GM12878 (cell line): Measurements from ENCODE around the gene OR2AG2. TPM values are rescaled to one million over a fixed set of nuclear protein-coding genes. Genes with fewer than 3 reads are reported as not detected.

Experiments used
- ATAC-seq: fragments of 200-7000 bp; cut with Tn5 transposase; 3 replicates; pipeline ENCODE4 v1.9.1; 2020; ENCODE audit warnings: mild to moderate bottlenecking, moderate library complexity
- BruUV-seq: library from RNA; stranded (reverse); fragments of 400-500 nt; replicated peaks from 2 replicates; lab custom pipeline; 2021; lab: Mats Ljungman, UMichigan
- CTCF ChIA-PET: fragments of 300-600 bp; sonication (Branson Sonifier 250); formaldehyde crosslinking; extraction: SDS; loops from one replicate; lab custom pipeline; 2021; ENCODE audit warnings: inconsistent platforms; lab: Yijun Ruan, JAX
- POLR2A ChIA-PET: fragments of 350-600 bp; formaldehyde crosslinking; extraction: SDS; loops from one replicate; lab custom pipeline; 2021; ENCODE audit warnings: inconsistent platforms; lab: Charles Lee
- RAD21 ChIA-PET: fragments of 300-600 bp; sonication (Branson Sonifier 250); formaldehyde crosslinking; loops from one replicate; lab custom pipeline; 2023; ENCODE audit warnings: antibody characterized with exemption; ENCODE audit not compliant: unreplicated experiment; lab: Charles Lee
- SMC1A ChIA-PET: fragments of 300-600 bp; sonication (Branson Sonifier 250); formaldehyde crosslinking; loops from one replicate; lab custom pipeline; 2023; ENCODE audit not compliant: unreplicated experiment, uncharacterized antibody; lab: Charles Lee
- DNase-seq: peaks from one replicate; pipeline ENCODE4 v3.0.0-alpha.2; 2011; ENCODE audit warnings: low read depth, low spot score
- FAIRE-seq: peaks from 3 replicates; lab custom pipeline; 2011; peaks lifted over from hg19 to GRCh38; lab: Jason Lieb, UNC
- H2AFZ ChIP-seq: 2 replicates; pipeline ENCODE4 v1.6.0; 2011; ENCODE audit warnings: low read depth, low read length, control low read depth; ENCODE audit not compliant: control insufficient read depth
- H3K27ac ChIP-seq: 2 replicates; pipeline ENCODE4 v1.5.1; 2011; ENCODE audit warnings: control low read depth; ENCODE audit not compliant: control insufficient read depth, insufficient read depth
- H3K27me3 ChIP-seq, 2 experiments: replicated peaks in 1 of 2; 2 replicates each; pipeline versions ENCODE4 v1.6.0 to v1.6.1; 2011; ENCODE audit warnings: low read length in 1 of 2; ENCODE audit not compliant: control insufficient read depth in 2 of 2, insufficient read depth in 2 of 2
- H3K36me3 ChIP-seq, 2 experiments: 2 replicates each; pipeline ENCODE4 v1.5.1; 2011; ENCODE audit warnings: low read length in 1 of 2; ENCODE audit not compliant: control insufficient read depth in 2 of 2, insufficient read depth in 2 of 2
- H3K4me1 ChIP-seq: 2 replicates; pipeline ENCODE4 v1.6.1; 2011; ENCODE audit warnings: mild to moderate bottlenecking, low read length, moderate library complexity, mixed read lengths; ENCODE audit not compliant: control insufficient read depth, insufficient read depth
- H3K4me2 ChIP-seq: 2 replicates; pipeline ENCODE4 v1.6.0; 2011; ENCODE audit warnings: control low read depth; ENCODE audit not compliant: control insufficient read depth, insufficient read depth
- H3K4me3 ChIP-seq: fragments of 200-600 bp; sonication (generic); 2 replicates; pipeline ENCODE4 v1.5.1; 2016
- H3K79me2 ChIP-seq: 2 replicates; pipeline ENCODE4 v1.6.0; 2011; ENCODE audit warnings: low read length; ENCODE audit not compliant: control insufficient read depth, insufficient read depth
- H3K9ac ChIP-seq: 2 replicates; pipeline ENCODE4 v1.8.0; 2011; ENCODE audit warnings: low read length, control low read depth, mixed read lengths; ENCODE audit not compliant: control insufficient read depth, insufficient read depth
- H3K9me3 ChIP-seq: replicated peaks from 3 replicates; pipeline ENCODE4 v1.5.1; 2011; ENCODE audit warnings: mild to moderate bottlenecking, low read length; ENCODE audit not compliant: control insufficient read depth, insufficient read depth
- H4K20me1 ChIP-seq: 2 replicates; pipeline ENCODE4 v1.6.0; 2011; ENCODE audit not compliant: control insufficient read depth, insufficient read depth
- ATF7 ChIP-seq: fragments of 450-650 bp; IDR thresholded peaks from 2 replicates; pipeline ENCODE4 v1.6.1; 2016; ENCODE audit warnings: low read depth, mild to moderate bottlenecking
- IKZF2 ChIP-seq, 2 experiments: fragments of 450-650 bp; IDR thresholded peaks; 2 replicates each; pipeline ENCODE4 v1.6.1; 2017; ENCODE audit warnings: mild to moderate bottlenecking in 2 of 2, moderate library complexity in 2 of 2
- JUND ChIP-seq: IDR thresholded peaks from 2 replicates; pipeline ENCODE4 v1.6.1; 2012; ENCODE audit warnings: low read depth, mild to moderate bottlenecking, low read length, improper control_type of control experiment, moderate library complexity
- NKRF ChIP-seq: fragments of 450-650 bp; conservative IDR thresholded peaks from 2 replicates; pipeline ENCODE4 v1.6.1; 2017; ENCODE audit warnings: mild to moderate bottlenecking, moderate library complexity
- SIX5 ChIP-seq: IDR thresholded peaks from 2 replicates; pipeline ENCODE4 v1.6.1; 2011; ENCODE audit warnings: mild to moderate bottlenecking, low read depth, low read length, moderate library complexity; ENCODE audit not compliant: severe bottlenecking
- SKIL ChIP-seq: fragments of 450-650 bp; IDR thresholded peaks from 2 replicates; pipeline ENCODE4 v1.6.1; 2017; ENCODE audit warnings: mild to moderate bottlenecking, low read depth, inconsistent platforms; ENCODE audit not compliant: poor library complexity, severe bottlenecking
- ZBTB40 ChIP-seq: fragments of 450-650 bp; IDR thresholded peaks from 2 replicates; pipeline ENCODE4 v1.6.1; 2016; ENCODE audit warnings: mild to moderate bottlenecking, moderate library complexity, borderline replicate concordance
- WGBS: methylation state at CpG from one replicate; pipeline ENCODE4 v1.1.6; 2016; ENCODE audit warnings: low lambda C conversion rate; ENCODE audit not compliant: insufficient replicate concordance, insufficient coverage; ENCODE audit errors: missing lambda C conversion rate; 5-methylcytosine and 5-hydroxymethylcytosine counted together
- in situ Hi-C: fragments of 300-500 bp; cut with MboI; formaldehyde crosslinking; loops from 9 replicates; pipeline ENCODE4 v1.14.3; 2018; ENCODE audit warnings: mixed read lengths
- intact Hi-C: fragments of 100-400 bp; cut with micrococcal nuclease; formaldehyde crosslinking; loops from one replicate; pipeline ENCODE4 v1.14.2; 2022; ENCODE audit not compliant: unreplicated experiment
- polyA plus RNA-seq, 11 experiments: library from polyadenylated mRNA; depleted of rRNA in 4 of 11; unstranded in 6 of 11; stranded (reverse) in 5 of 11; fragments of >200 nt; fragmentation: Nextera tagmentation in 4 of 11; fragmentation: Illumina TruSeq in 1 of 11; extraction: Ambion mirVana in 4 of 11; extraction: Trizol in 1 of 11; gene quantifications; 1 replicate in 1 of 11; 2 replicates in 10 of 11; pipeline versions ENCODE4 v1.2.1 to v1.2.3, GENCODE V29; 2011 to 2016; ENCODE audit warnings: inconsistent platforms in 2 of 11, missing spikeins in 2 of 11, low read depth in 1 of 11
- total RNA-seq, 4 experiments: library from RNA; depleted of rRNA in 3 of 4; stranded (reverse); fragments of >200 nt in 3 of 4; fragmentation: Illumina TruSeq in 1 of 4; extraction: Trizol in 1 of 4; gene quantifications; 2 replicates each; pipeline versions ENCODE4 v1.2.1 to v1.2.3, GENCODE V29; 2013 to 2021
- TF ChIP-seq, protein P1 (sequence below): IDR thresholded peaks from 2 replicates; pipeline ENCODE4 v1.6.1; 2012; ENCODE audit warnings: low read depth, low read length, improper control_type of control experiment
- TF ChIP-seq, protein P2 (sequence below): fragments of 450-650 bp; IDR thresholded peaks from 2 replicates; pipeline ENCODE4 v1.6.1; 2017; ENCODE audit warnings: borderline replicate concordance

OR2AG2 gene
- total and polyA plus RNA-seq, 10 of the 15 experiments (the other 5 are each of a cell fraction or from before 2014, with no cell fraction given) = 0.01 to 0.09 (median 0.07) TPM; not detected in 6

DNA sequence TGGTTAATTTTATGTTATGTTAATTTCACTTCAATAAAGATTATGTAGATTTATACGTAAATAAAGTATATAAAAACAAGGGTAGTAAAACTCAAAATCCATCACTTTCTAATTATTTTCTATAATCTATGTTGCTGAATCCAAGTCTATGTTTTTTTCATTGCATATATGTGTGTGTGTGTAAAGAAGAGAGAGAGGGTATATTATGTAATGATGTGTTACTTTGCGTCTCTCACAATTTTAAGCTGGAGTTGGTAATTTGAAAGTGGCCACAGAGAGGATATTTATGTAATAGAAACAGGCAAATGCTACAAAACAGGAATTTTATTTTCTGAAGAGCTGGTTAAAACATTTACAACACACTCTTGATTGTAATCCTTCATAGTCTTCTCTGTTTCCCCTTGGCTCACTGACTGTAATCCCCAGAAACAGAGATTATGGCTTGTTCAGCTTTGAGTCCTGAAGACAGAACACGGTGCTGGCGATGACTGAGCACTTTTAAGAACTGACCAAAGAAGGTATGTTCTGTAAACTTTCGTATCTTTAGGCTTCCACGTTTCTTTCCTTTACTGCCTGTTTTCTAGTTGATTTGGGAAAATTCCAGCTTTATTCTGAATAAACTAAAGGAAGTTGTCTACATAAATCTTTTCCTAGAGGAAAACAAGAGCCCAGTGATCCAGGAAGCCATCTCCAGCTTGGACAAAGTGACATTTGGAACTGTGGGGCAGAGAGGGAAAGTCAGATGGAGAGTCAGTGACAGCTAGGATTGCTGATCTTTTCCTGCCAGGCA, 43.6 kb downstream of the OR2AG2 start (continued):
- TF ChIP-seq SKIL = no peak
- no peak for TF ChIP-seq JUND
- no peak for TF ChIP-seq SIX5
- TF ChIP-seq NKRF = no peak

- FAIRE-seq (no peak), DNase-seq (no peak), ATAC-seq (no peak)
- ChIA-PET POLR2A (no interaction called here), RAD21 (no interaction called here), SMC1A (no interaction called here), CTCF (interaction anchor here (1.2 to 1.3 kb wide), 3 partner anchors 12 to 29 kb away, joined by 3 to 10 read pairs (median 4); no protein-coding TSS in a partner anchor)
- Histone ChIP-seq H3K27ac (no peak overlapping the region), H3K36me3 (peaks cover 2 to 27% of the 10 kb centered on the region in 2 experiments; a peak in 3 of 4 replicates), H3K4me2 (no peak overlapping the region), H3K27me3 (no peaks in the 10 kb centered on the region), H3K9me3 (peaks cover 3% of the 10 kb centered on the region; the same call in 1 of the 3 replicates), H3K4me3 (no peak overlapping the region), H2AFZ (no peak overlapping the region), H3K9ac (no peak overlapping the region), H4K20me1 (no peaks in the 10 kb centered on the region), H3K79me2 (peaks cover 6% of the 10 kb centered on the region), H3K4me1 (no peaks in the 10 kb centered on the region)
- in situ Hi-C loops = no loop called here
- intact Hi-C loops = no loop called here
- WGBS = 97% methylated on average over 2 of the region's 2 CpGs
- no TSS peak for BruUV-seq
- TF ChIP-seq ZBTB40 = no peak
- TF ChIP-seq IKZF2 (IDR thresholded peaks at IDR 0.05) = no peak
- TF ChIP-seq ATF7 = no peak
- TF ChIP-seq, protein P1, sequence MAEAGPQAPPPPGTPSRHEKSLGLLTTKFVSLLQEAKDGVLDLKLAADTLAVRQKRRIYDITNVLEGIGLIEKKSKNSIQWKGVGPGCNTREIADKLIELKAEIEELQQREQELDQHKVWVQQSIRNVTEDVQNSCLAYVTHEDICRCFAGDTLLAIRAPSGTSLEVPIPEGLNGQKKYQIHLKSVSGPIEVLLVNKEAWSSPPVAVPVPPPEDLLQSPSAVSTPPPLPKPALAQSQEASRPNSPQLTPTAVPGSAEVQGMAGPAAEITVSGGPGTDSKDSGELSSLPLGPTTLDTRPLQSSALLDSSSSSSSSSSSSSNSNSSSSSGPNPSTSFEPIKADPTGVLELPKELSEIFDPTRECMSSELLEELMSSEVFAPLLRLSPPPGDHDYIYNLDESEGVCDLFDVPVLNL = no peak
- TF ChIP-seq, protein P2, sequence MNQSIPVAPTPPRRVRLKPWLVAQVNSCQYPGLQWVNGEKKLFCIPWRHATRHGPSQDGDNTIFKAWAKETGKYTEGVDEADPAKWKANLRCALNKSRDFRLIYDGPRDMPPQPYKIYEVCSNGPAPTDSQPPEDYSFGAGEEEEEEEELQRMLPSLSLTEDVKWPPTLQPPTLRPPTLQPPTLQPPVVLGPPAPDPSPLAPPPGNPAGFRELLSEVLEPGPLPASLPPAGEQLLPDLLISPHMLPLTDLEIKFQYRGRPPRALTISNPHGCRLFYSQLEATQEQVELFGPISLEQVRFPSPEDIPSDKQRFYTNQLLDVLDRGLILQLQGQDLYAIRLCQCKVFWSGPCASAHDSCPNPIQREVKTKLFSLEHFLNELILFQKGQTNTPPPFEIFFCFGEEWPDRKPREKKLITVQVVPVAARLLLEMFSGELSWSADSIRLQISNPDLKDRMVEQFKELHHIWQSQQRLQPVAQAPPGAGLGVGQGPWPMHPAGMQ = no peak
These were observed 46.3 kb downstream of the OR2AG2 start for GRCh38 chr11:6725386-6725896.
